Omental fat pad (tissue), 4 donors: ENCODE results near the gene SERAC1. TPM values are rescaled to one million over a fixed set of nuclear protein-coding genes. Genes with fewer than 3 reads are reported as not detected.

Experiments used
- ATAC-seq: fragments of 150-250 bp; one replicate; pipeline ENCODE4 v1.9.1; 2016; ENCODE audit warnings: mild to moderate bottlenecking, moderate library complexity; ENCODE audit not compliant: low FRiP score
- DNase-seq: peaks from one replicate; pipeline ENCODE4 v3.0.0-alpha.2; 2019; ENCODE audit warnings: low spot score
- total RNA-seq, 4 donors: library from RNA; depleted of rRNA; stranded (reverse); fragments of >200 nt; gene quantifications; one replicate each; pipeline ENCODE4 v1.1.0, GENCODE V29; 2016
- TF ChIP-seq, protein P1 (sequence below), 3 donors: fragments of 450-650 bp; IDR thresholded peaks; one replicate each; pipeline ENCODE4 v1.5.1; 2016 to 2017; ENCODE audit warnings: antibody characterized with exemption in 3 of 3, mild to moderate bottlenecking in 3 of 3, moderate library complexity in 2 of 3

SERAC1 gene
- total RNA-seq, 4 donors from 2014 or later = 5.8 to 8.8 (median 7.4) TPM

GRCh38 chr6:158109748-158110147 is 58.3 kb downstream of the SERAC1 start:
- ATAC-seq = no peak

DNA sequence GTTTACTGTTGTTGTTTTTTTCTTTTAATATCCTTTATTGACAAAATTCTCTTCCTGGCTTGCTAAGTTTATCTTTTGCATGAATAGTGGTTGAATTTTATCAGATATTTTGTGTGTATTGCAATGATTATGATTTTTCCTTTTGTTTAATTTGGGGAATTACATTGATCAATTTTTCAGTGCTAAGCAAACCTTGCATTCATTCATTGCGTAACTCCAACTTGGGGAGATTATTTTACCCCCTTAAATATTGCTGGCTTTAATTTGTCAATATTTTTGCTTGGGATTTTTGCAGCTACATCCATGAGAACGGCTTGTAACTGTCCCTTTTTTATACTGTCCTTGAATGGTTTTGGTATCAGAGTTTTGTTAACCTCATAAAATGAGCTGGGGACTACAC is 63.4 kb downstream of the SERAC1 start:
- DNase-seq (no peak), ATAC-seq (no peak)
- TF ChIP-seq, protein P1, sequence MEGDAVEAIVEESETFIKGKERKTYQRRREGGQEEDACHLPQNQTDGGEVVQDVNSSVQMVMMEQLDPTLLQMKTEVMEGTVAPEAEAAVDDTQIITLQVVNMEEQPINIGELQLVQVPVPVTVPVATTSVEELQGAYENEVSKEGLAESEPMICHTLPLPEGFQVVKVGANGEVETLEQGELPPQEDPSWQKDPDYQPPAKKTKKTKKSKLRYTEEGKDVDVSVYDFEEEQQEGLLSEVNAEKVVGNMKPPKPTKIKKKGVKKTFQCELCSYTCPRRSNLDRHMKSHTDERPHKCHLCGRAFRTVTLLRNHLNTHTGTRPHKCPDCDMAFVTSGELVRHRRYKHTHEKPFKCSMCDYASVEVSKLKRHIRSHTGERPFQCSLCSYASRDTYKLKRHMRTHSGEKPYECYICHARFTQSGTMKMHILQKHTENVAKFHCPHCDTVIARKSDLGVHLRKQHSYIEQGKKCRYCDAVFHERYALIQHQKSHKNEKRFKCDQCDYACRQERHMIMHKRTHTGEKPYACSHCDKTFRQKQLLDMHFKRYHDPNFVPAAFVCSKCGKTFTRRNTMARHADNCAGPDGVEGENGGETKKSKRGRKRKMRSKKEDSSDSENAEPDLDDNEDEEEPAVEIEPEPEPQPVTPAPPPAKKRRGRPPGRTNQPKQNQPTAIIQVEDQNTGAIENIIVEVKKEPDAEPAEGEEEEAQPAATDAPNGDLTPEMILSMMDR (IDR thresholded peaks at IDR 0.05) = no peak

More at GRCh38 chr6:158109748-158110147, 58.3 kb downstream of the SERAC1 start:
- DNase-seq = no peak
- TF ChIP-seq, protein P1 (IDR thresholded peaks at IDR 0.05) = no peak

- ATAC-seq = no peak
- TF ChIP-seq, protein P1 (IDR thresholded peaks at IDR 0.05) = no peak
- DNase-seq = no peak
Observed at GRCh38 chr6:158103228-158103627, 64.8 kb downstream of the SERAC1 start.

GRCh38 chr6:158095671-158096070 is 72.4 kb downstream of the SERAC1 start:
- TF ChIP-seq, protein P1 (IDR thresholded peaks at IDR 0.05) = no peak
- no peak for DNase-seq
- no peak for ATAC-seq

- DNase-seq (no peak), ATAC-seq (no peak)
- TF ChIP-seq, protein P1 (IDR thresholded peaks at IDR 0.05) = no peak
Observed at GRCh38 chr6:158095031-158095430, 73.0 kb downstream of the SERAC1 start.

GRCh38 chr6:158092806-158093205 is 75.3 kb downstream of the SERAC1 start:
- DNase-seq (no peak), ATAC-seq (no peak)
- TF ChIP-seq, protein P1 (IDR thresholded peaks at IDR 0.05) = no peak

DNA sequence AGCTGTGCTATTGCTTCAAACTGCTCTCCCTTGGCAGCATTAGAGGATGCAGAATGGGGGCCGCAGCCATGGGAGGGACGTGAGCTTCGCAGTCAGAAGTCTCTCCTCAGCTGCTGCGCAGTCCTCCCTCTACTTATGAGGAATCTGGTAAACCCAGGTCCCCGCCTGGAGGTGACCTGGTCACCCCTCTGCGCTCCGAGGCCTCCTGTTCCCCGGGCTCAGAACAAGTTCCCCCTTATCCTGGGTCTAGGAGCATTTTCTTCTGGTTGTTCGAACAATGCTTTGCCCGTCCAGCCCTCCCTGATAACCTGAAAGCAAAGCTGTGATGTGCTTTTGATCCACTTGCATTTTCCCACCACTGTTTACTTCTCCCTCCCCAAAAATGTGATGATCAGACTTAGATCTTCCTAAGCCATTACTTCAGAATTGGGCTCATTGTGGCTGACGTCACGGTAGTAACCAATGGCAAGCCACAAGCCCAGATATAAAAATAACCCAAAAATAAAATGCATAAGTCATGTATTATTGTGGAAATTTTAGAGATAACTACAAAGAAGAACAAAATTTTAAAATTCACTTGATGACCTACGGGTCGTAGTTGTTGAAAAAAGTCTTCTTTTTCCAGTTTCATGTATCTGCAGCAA is 80.7 kb downstream of the SERAC1 start:
- no peak for DNase-seq
- TF ChIP-seq, protein P1 (IDR thresholded peaks at IDR 0.05) = no peak
- ATAC-seq = no peak
